ENCODE measurements around the gene NLGN3.

Gene NLGN3

GRCh38 chrX:71098951-71099506 is 45.6 kb upstream of the NLGN3 start:
- H3K4me3 ChIP-seq (ENCODE audit: control insufficient read depth, low read depth, low read length), result no peak overlapping the region
- no peak for DNase-seq (ENCODE audit: low read depth)
- no peak for TF ChIP-seq CTCF (conservative IDR thresholded peaks at IDR 0.05; ENCODE audit: control insufficient read depth, insufficient read depth, low read depth, low read length)

- no peak for DNase-seq (ENCODE audit: low read depth)
- no peak for TF ChIP-seq CTCF (conservative IDR thresholded peaks at IDR 0.05; ENCODE audit: control insufficient read depth, insufficient read depth, low read depth, low read length)
- H3K4me3 ChIP-seq (ENCODE audit: control insufficient read depth, low read depth, low read length), result no peak overlapping the region
Measured at GRCh38 chrX:71099736-71100135, 44.9 kb upstream of the NLGN3 start.

- DNase-seq (ENCODE audit: low read depth), result no peak
- no peak for TF ChIP-seq CTCF (conservative IDR thresholded peaks at IDR 0.05; ENCODE audit: control insufficient read depth, insufficient read depth, low read depth, low read length)
Measured at GRCh38 chrX:71100581-71101505, 43.8 kb upstream of the NLGN3 start.

GRCh38 chrX:71102292-71102691 is 42.3 kb upstream of the NLGN3 start:
- H3K4me3 ChIP-seq (ENCODE audit: control insufficient read depth, low read depth, low read length), result no peak overlapping the region
- no peak for DNase-seq (ENCODE audit: low read depth)
- TF ChIP-seq CTCF (conservative IDR thresholded peaks at IDR 0.05; ENCODE audit: control insufficient read depth, insufficient read depth, low read depth, low read length), result no peak

More at GRCh38 chrX:71100581-71101505, 43.8 kb upstream of the NLGN3 start:
- no peak overlapping the region for H3K4me3 ChIP-seq (ENCODE audit: control insufficient read depth, low read depth, low read length)

- no peak for TF ChIP-seq CTCF (conservative IDR thresholded peaks at IDR 0.05; ENCODE audit: control insufficient read depth, insufficient read depth, low read depth, low read length)
- no peak for DNase-seq (ENCODE audit: low read depth)
- H3K4me3 ChIP-seq (ENCODE audit: control insufficient read depth, low read depth, low read length), result no peak overlapping the region
Measured at GRCh38 chrX:71103110-71103983, 41.3 kb upstream of the NLGN3 start.

GRCh38 chrX:71105628-71106027 is 39.0 kb upstream of the NLGN3 start:
- H3K4me3 ChIP-seq (ENCODE audit: control insufficient read depth, low read depth, low read length), result no peak overlapping the region
- DNase-seq (ENCODE audit: low read depth), result no peak
- TF ChIP-seq CTCF (conservative IDR thresholded peaks at IDR 0.05; ENCODE audit: control insufficient read depth, insufficient read depth, low read depth, low read length), result no peak
